Keratinocyte (primary cell): Measurements from ENCODE around the gene COL6A2. TPM values are rescaled to one million over a fixed set of nuclear protein-coding genes. Genes with fewer than 3 reads are reported as not detected.

Experiments used
- DNase-seq: peaks from one replicate; pipeline ENCODE4 v3.0.0-alpha.2; 2011; ENCODE audit warnings: low read depth, missing footprints, low spot score
- FAIRE-seq: peaks from 2 replicates; lab custom pipeline; 2011; peaks lifted over from hg19 to GRCh38; lab: Jason Lieb, UNC
- H2AFZ ChIP-seq: 2 replicates; pipeline ENCODE4 v1.6.0; 2012; ENCODE audit warnings: low read length, control low read depth, inconsistent platforms; ENCODE audit not compliant: control insufficient read depth
- H3K27ac ChIP-seq: 2 replicates; pipeline ENCODE4 v1.5.1; 2011; ENCODE audit warnings: low read length; ENCODE audit not compliant: control insufficient read depth, insufficient read depth
- H3K27me3 ChIP-seq: 3 replicates; pipeline ENCODE4 v1.6.0; 2011; ENCODE audit warnings: low read length; ENCODE audit not compliant: control insufficient read depth, insufficient read depth; ENCODE audit errors: extremely low read depth
- H3K36me3 ChIP-seq, 2 experiments: 2 replicates in 1 of 2; 3 replicates in 1 of 2; pipeline ENCODE4 v1.5.1; 2011; ENCODE audit warnings: low read length in 2 of 2, mild to moderate bottlenecking in 1 of 2; ENCODE audit not compliant: control insufficient read depth in 2 of 2, insufficient read depth in 2 of 2; ENCODE audit errors: extremely low read depth in 1 of 2
- H3K4me1 ChIP-seq: 3 replicates; pipeline ENCODE4 v1.5.1; 2011; ENCODE audit warnings: low read length; ENCODE audit not compliant: control insufficient read depth, insufficient read depth; ENCODE audit errors: extremely low read depth
- H3K4me2 ChIP-seq: 3 replicates; pipeline ENCODE4 v1.6.0; 2011; ENCODE audit warnings: low read depth, low read length; ENCODE audit not compliant: control insufficient read depth, insufficient read depth; ENCODE audit errors: extremely low read depth
- H3K4me3 ChIP-seq, 3 experiments: fragments of 200-600 bp in 1 of 3; sonication (generic) in 1 of 3; 2 replicates in 2 of 3; 3 replicates in 1 of 3; pipeline ENCODE4 v1.5.1; 2011 to 2016; ENCODE audit warnings: low read length in 3 of 3, mild to moderate bottlenecking in 3 of 3, control low read depth in 2 of 3, inconsistent platforms in 1 of 3, low read depth in 1 of 3, mixed read lengths in 1 of 3, mixed run types in 1 of 3, moderate library complexity in 1 of 3; ENCODE audit not compliant: control insufficient read depth in 2 of 3, insufficient read depth in 2 of 3; ENCODE audit errors: extremely low read depth in 1 of 3
- H3K79me2 ChIP-seq: 2 replicates; pipeline ENCODE4 v1.6.0; 2012; ENCODE audit warnings: low read length; ENCODE audit not compliant: control insufficient read depth, insufficient read depth
- H3K9ac ChIP-seq: 3 replicates; pipeline ENCODE4 v1.6.0; 2011; ENCODE audit warnings: low read length; ENCODE audit not compliant: control insufficient read depth, insufficient read depth; ENCODE audit errors: extremely low read depth
- H3K9me1 ChIP-seq: 3 replicates; pipeline ENCODE4 v1.6.0; 2011; ENCODE audit warnings: low read length; ENCODE audit not compliant: control insufficient read depth, insufficient read depth; ENCODE audit errors: extremely low read depth
- H3K9me3 ChIP-seq: 2 replicates; pipeline ENCODE4 v1.5.1; 2012; ENCODE audit warnings: low read depth, low read length; ENCODE audit not compliant: control insufficient read depth
- H4K20me1 ChIP-seq: 3 replicates; pipeline ENCODE4 v1.6.0; 2011; ENCODE audit warnings: low read length; ENCODE audit not compliant: control insufficient read depth, insufficient read depth; ENCODE audit errors: extremely low read depth
- CTCF ChIP-seq, 3 experiments: IDR thresholded peaks in 1 of 3; conservative IDR thresholded peaks in 1 of 3; optimal IDR thresholded peaks in 1 of 3; 2 replicates in 2 of 3; 3 replicates in 1 of 3; pipeline versions ENCODE3 to v1.5.1; 2011; ENCODE audit warnings: low read length in 3 of 3, mild to moderate bottlenecking in 3 of 3, moderate library complexity in 2 of 3, control low read depth in 1 of 3, inconsistent platforms in 1 of 3; ENCODE audit not compliant: insufficient read depth in 2 of 3; ENCODE audit errors: extremely low read depth in 1 of 3
- EZH2 ChIP-seq: IDR thresholded peaks from one replicate; pipeline ENCODE4 v1.6.1; 2012; ENCODE audit warnings: inconsistent platforms, mild to moderate bottlenecking, low read length, moderate library complexity
- dilution Hi-C: fragments of 300-500 bp; cut with MboI; formaldehyde crosslinking; loops from one replicate; pipeline ENCODE4 v1.7.0; 2020; ENCODE audit warnings: low sequenced_read_pairs; ENCODE audit not compliant: extremely low pct_ligation_motif_present
- polyA plus RNA-seq, 5 experiments: library from polyadenylated mRNA; depleted of rRNA in 3 of 5; stranded (reverse) in 3 of 5; stranded (forward) in 1 of 5; unstranded in 1 of 5; fragments of >200 nt; gene quantifications; 1 replicate in 1 of 5; 2 replicates in 3 of 5; 3 replicates in 1 of 5; pipeline versions ENCODE4 v1.2.1 to v1.2.3, GENCODE V29; 2011 to 2012; ENCODE audit warnings: missing spikeins in 2 of 5, low read depth in 1 of 5, low replicate concordance in 1 of 5

COL6A2 gene
- polyA plus RNA-seq, 1 donor (not counting 4 experiments of a cell fraction or from before 2014, with no cell fraction given) = 0.03 TPM

- dilution Hi-C loops = no loop called here
- FAIRE-seq = no peak
- DNase-seq = no peak
- Histone ChIP-seq H4K20me1 (no peaks in the 10 kb centered on the region), H3K27me3 (peaks cover 43% of the 10 kb centered on the region), H3K9me1 (no peaks in the 10 kb centered on the region), H3K4me1 (no peaks in the 10 kb centered on the region), H3K4me3 (no peak overlapping the region), H3K36me3 (no peaks in the 10 kb centered on the region), H3K4me2 (no peak overlapping the region), H2AFZ (no peak overlapping the region), H3K27ac (no peak overlapping the region), H3K79me2 (no peaks in the 10 kb centered on the region), H3K9ac (no peak overlapping the region), H3K9me3 (no peaks in the 10 kb centered on the region)
- TF ChIP-seq EZH2 = no peak
- no peak for TF ChIP-seq CTCF (optimal IDR thresholded peaks at IDR 0.05 in 1 of 3, IDR thresholded peaks at IDR 0.05 in 1 of 3, conservative IDR thresholded peaks at IDR 0.05 in 1 of 3; ENCODE audit: extremely low read depth in 1 of 3, insufficient read depth in 2 of 3, low read length in 3 of 3)
Measured at GRCh38 chr21:46100426-46100825, 2.5 kb downstream of the COL6A2 start.

GRCh38 chr21:46100906-46101305, 3.0 kb downstream of the COL6A2 start:
- Histone ChIP-seq H3K79me2 (no peaks in the 10 kb centered on the region), H3K4me3 (no peak overlapping the region), H2AFZ (no peak overlapping the region), H3K9me1 (no peaks in the 10 kb centered on the region), H3K9me3 (no peaks in the 10 kb centered on the region), H3K4me1 (no peaks in the 10 kb centered on the region), H3K27me3 (peaks cover 43% of the 10 kb centered on the region), H3K27ac (no peak overlapping the region), H3K36me3 (no peaks in the 10 kb centered on the region), H3K9ac (no peak overlapping the region), H3K4me2 (no peak overlapping the region), H4K20me1 (no peaks in the 10 kb centered on the region)
- DNase-seq (no peak), FAIRE-seq (no peak)
- dilution Hi-C loops = no loop called here
- no peak for TF ChIP-seq EZH2
- no peak for TF ChIP-seq CTCF (optimal IDR thresholded peaks at IDR 0.05 in 1 of 3, IDR thresholded peaks at IDR 0.05 in 1 of 3, conservative IDR thresholded peaks at IDR 0.05 in 1 of 3; ENCODE audit: extremely low read depth in 1 of 3, insufficient read depth in 2 of 3, low read length in 3 of 3)
